ENCODE data around the gene CLSTN3. TPM values are rescaled to one million over a fixed set of nuclear protein-coding genes. Genes with fewer than 3 reads are reported as not detected.

CLSTN3 gene
- total RNA-seq, 2 experiments from 2014 or later = 76.8 to 83.9 TPM

GRCh38 chr12:7114851-7115250 is 15.3 kb upstream of the CLSTN3 start:
- no peak for ATAC-seq

GRCh38 chr12:7116196-7116595 is 14.0 kb upstream of the CLSTN3 start:
- H3K36me3 Mint-ChIP-seq (ENCODE audit: low read depth) = peaks cover 39% of the 10 kb centered on the region
- no peak overlapping the region for H3K4me3 Mint-ChIP-seq
- H3K4me1 Mint-ChIP-seq (ENCODE audit: low read depth) = peaks cover 17% of the 10 kb centered on the region
- H3K27me3 Mint-ChIP-seq (ENCODE audit: low read depth) = no peaks in the 10 kb centered on the region
- CTCF ChIA-PET = no interaction called here
- POLR2A ChIA-PET = no interaction called here
- H3K9me3 Mint-ChIP-seq (ENCODE audit: insufficient read depth) = no peaks in the 10 kb centered on the region
- H3K27ac Mint-ChIP-seq = no peak overlapping the region
- DNase-seq (no peak), ATAC-seq (no peak)

More at GRCh38 chr12:7114851-7115250, 15.3 kb upstream of the CLSTN3 start:
- DNase-seq = no peak
- ChIA-PET CTCF (no interaction called here), POLR2A (no interaction called here)
- H3K27me3 Mint-ChIP-seq (ENCODE audit: low read depth) = no peaks in the 10 kb centered on the region
- H3K4me1 Mint-ChIP-seq (ENCODE audit: low read depth) = peaks cover 29% of the 10 kb centered on the region
- H3K4me3 Mint-ChIP-seq = no peak overlapping the region
- no peak overlapping the region for H3K27ac Mint-ChIP-seq
- peaks cover 43% of the 10 kb centered on the region for H3K36me3 Mint-ChIP-seq (ENCODE audit: low read depth)
- no peaks in the 10 kb centered on the region for H3K9me3 Mint-ChIP-seq (ENCODE audit: insufficient read depth)

GRCh38 chr12:7116916-7117315 is 13.3 kb upstream of the CLSTN3 start:
- ChIA-PET POLR2A (no interaction called here), CTCF (no interaction called here)
- Mint-ChIP-seq H3K36me3 (ENCODE audit: low read depth) (peaks cover 39% of the 10 kb centered on the region), H3K27ac (no peak overlapping the region), H3K9me3 (ENCODE audit: insufficient read depth) (no peaks in the 10 kb centered on the region), H3K27me3 (ENCODE audit: low read depth) (no peaks in the 10 kb centered on the region), H3K4me1 (ENCODE audit: low read depth) (peaks cover 17% of the 10 kb centered on the region), H3K4me3 (no peak overlapping the region)
- no peak for DNase-seq
- no peak for ATAC-seq

- DNase-seq (no peak), ATAC-seq (no peak)
- Mint-ChIP-seq H3K9me3 (ENCODE audit: insufficient read depth) (no peaks in the 10 kb centered on the region), H3K27me3 (ENCODE audit: low read depth) (no peaks in the 10 kb centered on the region), H3K27ac (no peak overlapping the region), H3K4me3 (no peak overlapping the region), H3K36me3 (ENCODE audit: low read depth) (peaks cover 36% of the 10 kb centered on the region), H3K4me1 (ENCODE audit: low read depth) (peaks cover 12% of the 10 kb centered on the region)
- ChIA-PET CTCF (no interaction called here), POLR2A (interaction anchor here (1.5 to 1.6 kb wide), 2 partner anchors 10 to 192 kb away, joined by 3 read pairs; no protein-coding TSS in a partner anchor)
Observed at GRCh38 chr12:7117670-7118069, 12.5 kb upstream of the CLSTN3 start.

GRCh38 chr12:7118881-7119280 is 11.3 kb upstream of the CLSTN3 start:
- ChIA-PET POLR2A (interaction anchor here (1.1 to 1.6 kb wide), 3 partner anchors 11 to 193 kb away, joined by 3 read pairs; partner anchors contain the start of gene RNU7-1), CTCF (interaction anchor here (1.0 kb wide), 1 partner anchor 175 kb away, joined by 3 read pairs; the partner anchor contains the start of genes C12orf57 and RNU7-1)
- Mint-ChIP-seq H3K36me3 (ENCODE audit: low read depth) (peaks cover 32% of the 10 kb centered on the region), H3K4me1 (ENCODE audit: low read depth) (peaks cover 4% of the 10 kb centered on the region), H3K27ac (no peak overlapping the region), H3K27me3 (ENCODE audit: low read depth) (no peaks in the 10 kb centered on the region), H3K4me3 (no peak overlapping the region), H3K9me3 (ENCODE audit: insufficient read depth) (no peaks in the 10 kb centered on the region)
- DNase-seq (no peak), ATAC-seq (no peak)

GRCh38 chr12:7120166-7120565 is 10.0 kb upstream of the CLSTN3 start:
- ATAC-seq = no peak
- no peak overlapping the region for H3K27ac Mint-ChIP-seq
- no peaks in the 10 kb centered on the region for H3K27me3 Mint-ChIP-seq (ENCODE audit: low read depth)
- ChIA-PET POLR2A (interaction anchor here (1.4 kb wide), 1 partner anchor 12 kb away, joined by 6 read pairs; no protein-coding TSS in a partner anchor), CTCF (interaction anchor here (2.7 kb wide), 1 partner anchor 11 kb away, joined by 9 read pairs; the partner anchor contains the start of gene C1RL)
- H3K36me3 Mint-ChIP-seq (ENCODE audit: low read depth) = peaks cover 24% of the 10 kb centered on the region
- no peak overlapping the region for H3K4me3 Mint-ChIP-seq
- H3K9me3 Mint-ChIP-seq (ENCODE audit: insufficient read depth) = no peaks in the 10 kb centered on the region
- H3K4me1 Mint-ChIP-seq (ENCODE audit: low read depth) = no peaks in the 10 kb centered on the region
- no peak for DNase-seq

- H3K36me3 Mint-ChIP-seq (ENCODE audit: low read depth) = peaks cover 13% of the 10 kb centered on the region
- H3K4me3 Mint-ChIP-seq = no peak overlapping the region
- no peaks in the 10 kb centered on the region for H3K27me3 Mint-ChIP-seq (ENCODE audit: low read depth)
- H3K9me3 Mint-ChIP-seq (ENCODE audit: insufficient read depth) = no peaks in the 10 kb centered on the region
- H3K4me1 Mint-ChIP-seq (ENCODE audit: low read depth) = no peaks in the 10 kb centered on the region
- no peak for ATAC-seq
- ChIA-PET CTCF (interaction anchor here (0.9 to 2.7 kb wide), 2 partner anchors 8 to 13 kb away, joined by 5 to 9 read pairs; partner anchors contain the start of gene C1RL), POLR2A (no interaction called here)
- DNase-seq = no peak
- H3K27ac Mint-ChIP-seq = no peak overlapping the region
Observed at GRCh38 chr12:7121324-7121723, 8.8 kb upstream of the CLSTN3 start.

GRCh38 chr12:7122811-7123769 is 7.1 kb upstream of the CLSTN3 start:
- DNase-seq (no peak), ATAC-seq (no peak)
- ChIA-PET POLR2A (interaction anchor here (0.6 kb wide), 1 partner anchor 81 kb away, joined by 3 read pairs; no protein-coding TSS in a partner anchor), CTCF (interaction anchor here (1.4 kb wide), 1 partner anchor 12 kb away, joined by 3 read pairs; no protein-coding TSS in a partner anchor)
- Mint-ChIP-seq H3K27ac (no peak overlapping the region), H3K4me1 (ENCODE audit: low read depth) (no peaks in the 10 kb centered on the region), H3K9me3 (ENCODE audit: insufficient read depth) (no peaks in the 10 kb centered on the region), H3K27me3 (ENCODE audit: low read depth) (no peaks in the 10 kb centered on the region), H3K36me3 (ENCODE audit: low read depth) (peaks cover 1% of the 10 kb centered on the region), H3K4me3 (no peak overlapping the region)

- ATAC-seq (no peak), DNase-seq (no peak)
- Mint-ChIP-seq H3K4me3 (no peak overlapping the region), H3K36me3 (ENCODE audit: low read depth) (no peaks in the 10 kb centered on the region), H3K4me1 (ENCODE audit: low read depth) (peaks cover 2% of the 10 kb centered on the region), H3K27ac (no peak overlapping the region), H3K27me3 (ENCODE audit: low read depth) (no peaks in the 10 kb centered on the region), H3K9me3 (ENCODE audit: insufficient read depth) (no peaks in the 10 kb centered on the region)
- ChIA-PET CTCF (interaction anchor here (0.9 to 1.4 kb wide), 2 partner anchors 13 to 18 kb away, joined by 3 read pairs; no protein-coding TSS in a partner anchor), POLR2A (no interaction called here)
Observed at GRCh38 chr12:7123806-7124522, 6.2 kb upstream of the CLSTN3 start.

- CTCF ChIA-PET = interaction anchor here (0.8 to 1.4 kb wide), 3 partner anchors 13 to 181 kb away, joined by 3 to 9 read pairs (median 4); partner anchors contain the start of genes C12orf57 and RNU7-1
- DNase-seq = no peak
Observed at GRCh38 chr12:7125632-7126227, 4.4 kb upstream of the CLSTN3 start.

GRCh38 chr12:7127916-7128626 is 2.1 kb upstream of the CLSTN3 start:
- H3K27me3 Mint-ChIP-seq (ENCODE audit: low read depth) = no peaks in the 10 kb centered on the region
- H3K4me3 Mint-ChIP-seq = peak overlapping the region; percentile 92
- H3K27ac Mint-ChIP-seq = no peak overlapping the region
- ChIA-PET CTCF (no interaction called here), POLR2A (interaction anchor here (0.6 kb wide), 1 partner anchor 17 kb away, joined by 3 read pairs; no protein-coding TSS in a partner anchor)
- DNase-seq (no peak), ATAC-seq (no peak)
- H3K4me1 Mint-ChIP-seq (ENCODE audit: low read depth) = peaks cover 30% of the 10 kb centered on the region
- no peaks in the 10 kb centered on the region for H3K9me3 Mint-ChIP-seq (ENCODE audit: insufficient read depth)
- H3K36me3 Mint-ChIP-seq (ENCODE audit: low read depth) = peaks cover 15% of the 10 kb centered on the region

More at GRCh38 chr12:7125632-7126227, 4.4 kb upstream of the CLSTN3 start:
- Mint-ChIP-seq H3K27me3 (ENCODE audit: low read depth) (no peaks in the 10 kb centered on the region), H3K27ac (no peak overlapping the region), H3K4me3 (no peak overlapping the region), H3K4me1 (ENCODE audit: low read depth) (peaks cover 9% of the 10 kb centered on the region), H3K9me3 (ENCODE audit: insufficient read depth) (no peaks in the 10 kb centered on the region), H3K36me3 (ENCODE audit: low read depth) (no peaks in the 10 kb centered on the region)
- POLR2A ChIA-PET = no interaction called here
- ATAC-seq = no peak

Data from activated CD8-positive, alpha-beta T cell treated with anti-CD3 and anti-CD28 coated beads, Interleukin-2, amount 10 ng/mL, durations not matched to agents 7 days and 5 days (primary cell).